H9 (cell line): ENCODE data around the gene AIFM3. TPM values are rescaled to one million over a fixed set of nuclear protein-coding genes. Genes with fewer than 3 reads are reported as not detected.

Source experiments
- DNase-seq: peaks from one replicate; pipeline ENCODE4 v3.0.0-alpha.2; 2017
- H2AFZ ChIP-seq: one replicate; pipeline ENCODE4 v1.6.1; 2013; ENCODE audit warnings: mild to moderate bottlenecking, low read length, control low read depth, moderate library complexity
- H2AK5ac ChIP-seq: 2 replicates; pipeline ENCODE4 v1.6.1; 2013; ENCODE audit warnings: low read length, control low read depth, mixed read lengths; ENCODE audit not compliant: insufficient read length
- H2BK120ac ChIP-seq: one replicate; pipeline ENCODE4 v1.6.1; 2013; ENCODE audit warnings: low read depth, mild to moderate bottlenecking, low read length, control low read depth, inconsistent platforms; ENCODE audit not compliant: poor library complexity, severe bottlenecking
- H2BK12ac ChIP-seq: 2 replicates; pipeline ENCODE4 v1.6.1; 2013; ENCODE audit warnings: low read length, control low read depth, mixed read lengths, low read depth; ENCODE audit not compliant: insufficient read length
- H2BK15ac ChIP-seq: 2 replicates; pipeline ENCODE4 v1.6.1; 2013; ENCODE audit warnings: low read depth, low read length, control low read depth
- H2BK20ac ChIP-seq: one replicate; pipeline ENCODE4 v1.6.1; 2013; ENCODE audit warnings: low read depth, mild to moderate bottlenecking, low read length, control low read depth, inconsistent platforms; ENCODE audit not compliant: poor library complexity, severe bottlenecking
- H2BK5ac ChIP-seq: 2 replicates; pipeline ENCODE4 v1.6.1; 2013; ENCODE audit warnings: low read length, control low read depth, mixed read lengths; ENCODE audit not compliant: insufficient read length
- H3K14ac ChIP-seq: 2 replicates; pipeline ENCODE4 v1.6.1; 2013; ENCODE audit warnings: low read length, control low read depth; ENCODE audit not compliant: insufficient read depth
- H3K18ac ChIP-seq: 2 replicates; pipeline ENCODE4 v1.6.1; 2013; ENCODE audit warnings: low read depth, mild to moderate bottlenecking, mixed read lengths, low read length, control low read depth; ENCODE audit not compliant: insufficient read length
- H3K23ac ChIP-seq: 2 replicates; pipeline ENCODE4 v1.6.1; 2013; ENCODE audit warnings: low read length, control low read depth, mixed read lengths, low read depth; ENCODE audit not compliant: insufficient read length
- H3K23me2 ChIP-seq: 2 replicates; pipeline ENCODE4 v1.6.1; 2013; ENCODE audit warnings: low read depth, mild to moderate bottlenecking, mixed read lengths, low read length, control low read depth; ENCODE audit not compliant: insufficient read length, poor library complexity, severe bottlenecking
- H3K27ac ChIP-seq: 2 replicates; pipeline ENCODE4 v1.5.1; 2013; ENCODE audit warnings: low read length, control low read depth, mixed read lengths, low read depth; ENCODE audit not compliant: insufficient read length
- H3K27me3 ChIP-seq: 2 replicates; pipeline ENCODE4 v1.6.1; 2013; ENCODE audit warnings: low read length, control low read depth, inconsistent platforms; ENCODE audit not compliant: insufficient read depth
- H3K4ac ChIP-seq: 2 replicates; pipeline ENCODE4 v1.6.1; 2013; ENCODE audit warnings: low read depth, mild to moderate bottlenecking, control low read depth, inconsistent platforms, low read length, moderate library complexity
- H3K4me1 ChIP-seq: 2 replicates; pipeline ENCODE4 v1.6.1; 2013; ENCODE audit warnings: low read length, control low read depth, inconsistent platforms; ENCODE audit not compliant: insufficient read depth
- H3K4me2 ChIP-seq: 2 replicates; pipeline ENCODE4 v1.6.1; 2013; ENCODE audit warnings: low read length, control low read depth, mixed read lengths; ENCODE audit not compliant: insufficient read length, insufficient read depth
- H3K56ac ChIP-seq: 2 replicates; pipeline ENCODE4 v1.6.1; 2013; ENCODE audit warnings: low read depth, mild to moderate bottlenecking, mixed read lengths, low read length, control low read depth; ENCODE audit not compliant: insufficient read length
- H3K79me1 ChIP-seq: 2 replicates; pipeline ENCODE4 v1.6.1; 2013; ENCODE audit warnings: low read depth, mild to moderate bottlenecking, moderate library complexity, low read length, control low read depth, inconsistent platforms; ENCODE audit not compliant: insufficient read depth, poor library complexity, severe bottlenecking
- H3K79me2 ChIP-seq: 2 replicates; pipeline ENCODE4 v1.6.1; 2013; ENCODE audit warnings: low read length, control low read depth, inconsistent platforms; ENCODE audit not compliant: insufficient read depth
- H3K9ac ChIP-seq: 2 replicates; pipeline ENCODE4 v1.6.1; 2013; ENCODE audit warnings: low read length, control low read depth, mixed read lengths; ENCODE audit not compliant: insufficient read length; ENCODE audit errors: extremely low read depth
- H3K9me3 ChIP-seq: one replicate; pipeline ENCODE4 v1.6.1; 2013; ENCODE audit warnings: low read depth, low read length, inconsistent platforms; ENCODE audit not compliant: control insufficient read depth
- H3T11ph ChIP-seq: one replicate; pipeline ENCODE4 v1.6.1; 2013; ENCODE audit warnings: mild to moderate bottlenecking, low read length, control low read depth, inconsistent platforms
- H4K20me1 ChIP-seq: one replicate; pipeline ENCODE4 v1.6.1; 2013; ENCODE audit not compliant: control insufficient read depth, insufficient read length, insufficient read depth
- H4K5ac ChIP-seq: 2 replicates; pipeline ENCODE4 v1.6.1; 2013; ENCODE audit warnings: low read depth, mild to moderate bottlenecking, mixed read lengths, low read length, control low read depth; ENCODE audit not compliant: insufficient read length
- H4K8ac ChIP-seq: replicated peaks from 2 replicates; pipeline ENCODE4 v1.6.1; 2013; ENCODE audit warnings: low read length, control low read depth, mixed read lengths, low read depth; ENCODE audit not compliant: insufficient read length
- H4K91ac ChIP-seq: 2 replicates; pipeline ENCODE4 v1.6.1; 2013; ENCODE audit warnings: low read depth, mild to moderate bottlenecking, moderate library complexity, mixed read lengths, low read length, control low read depth; ENCODE audit not compliant: insufficient read length
- H3K27ac Mint-ChIP-seq, 3 experiments: 2 replicates in 2 of 3; 3 replicates in 1 of 3; pipeline ENCODE4 v1.8.0; 2020 to 2021; ENCODE audit warnings: mixed read lengths in 3 of 3, mild to moderate bottlenecking in 1 of 3, moderate library complexity in 1 of 3
- H3K27me3 Mint-ChIP-seq: 2 replicates; pipeline ENCODE4 v1.8.0; 2021; ENCODE audit warnings: low read depth, mild to moderate bottlenecking, moderate library complexity, mixed read lengths
- H3K36me3 Mint-ChIP-seq, 3 experiments: 2 replicates in 2 of 3; 3 replicates in 1 of 3; pipeline ENCODE4 v1.8.0; 2020 to 2021; ENCODE audit warnings: low read depth in 3 of 3, mixed read lengths in 3 of 3; ENCODE audit not compliant: insufficient read depth in 1 of 3
- H3K4me1 Mint-ChIP-seq, 2 experiments: 2 replicates each; pipeline ENCODE4 v1.8.0; 2020; ENCODE audit warnings: mixed read lengths in 2 of 2
- H3K4me3 Mint-ChIP-seq, 2 experiments: 2 replicates in 1 of 2; 3 replicates in 1 of 2; pipeline ENCODE4 v1.8.0; 2020 to 2021; ENCODE audit warnings: mild to moderate bottlenecking in 2 of 2, mixed read lengths in 2 of 2, moderate library complexity in 1 of 2
- H3K9me3 Mint-ChIP-seq, 2 experiments: 2 replicates in 1 of 2; 3 replicates in 1 of 2; pipeline ENCODE4 v1.8.0; 2020; ENCODE audit warnings: mild to moderate bottlenecking in 2 of 2, mixed read lengths in 2 of 2, moderate library complexity in 1 of 2
- CTCF ChIP-seq: fragments of 200-600 bp; sonication (generic); conservative IDR thresholded peaks from 3 replicates; pipeline ENCODE4 v1.8.0; 2021; ENCODE audit warnings: antibody characterized with exemption, mild to moderate bottlenecking
- WGBS: extraction: QIAGEN DNeasy Blood & Tissue Kit; methylation state at CpG from one replicate; pipeline ENCODE4 v1.1.7; 2013; ENCODE audit warnings: missing lambda C conversion rate, low lambda C conversion rate, mixed read lengths; ENCODE audit not compliant: insufficient read length; ENCODE audit errors: extremely low coverage; 5-methylcytosine and 5-hydroxymethylcytosine counted together
- total RNA-seq: library from RNA; stranded (reverse); gene quantifications from 2 replicates; pipeline ENCODE4 v1.2.1, GENCODE V29; 2021

The AIFM3 gene
- total RNA-seq, 1 experiment from 2014 or later = 1.9 TPM

GRCh38 chr22:21025266-21025665, 58.2 kb downstream of the AIFM3 start:
- no peak overlapping the region for H3K4ac ChIP-seq
- Mint-ChIP-seq H3K27ac (no peak overlapping the region; a peak in 1 of 7 replicates), H3K27me3 (peaks cover 11% of the 10 kb centered on the region), H3K4me3 (no peak overlapping the region; a peak in 1 of 5 replicates), H3K9me3 (peaks cover under 1% of the 10 kb centered on the region in 2 experiments; a peak in 3 of 5 replicates), H3K4me1 (peaks cover 10 to 18% of the 10 kb centered on the region in 2 experiments), H3K36me3 (no peaks in the 10 kb centered on the region)
- H2AFZ ChIP-seq = no peak overlapping the region
- no peak overlapping the region for H3K18ac ChIP-seq
- no peak overlapping the region for H2BK12ac ChIP-seq
- no peak for DNase-seq
- H2BK5ac ChIP-seq = no peak overlapping the region
- H3K27me3 ChIP-seq = no peaks in the 10 kb centered on the region
- no peaks in the 10 kb centered on the region for H4K20me1 ChIP-seq
- H3K23ac ChIP-seq = no peak overlapping the region
- WGBS = no CpG with 5 or more reads among the region's 8 CpGs
- H3K79me1 ChIP-seq = no peaks in the 10 kb centered on the region
- H3K14ac ChIP-seq = no peak overlapping the region
- no peak for TF ChIP-seq CTCF
- H3K23me2 ChIP-seq = no peaks in the 10 kb centered on the region
- no peak overlapping the region for H3K27ac ChIP-seq
- H2BK120ac ChIP-seq = no peak overlapping the region
- H2BK20ac ChIP-seq = no peak overlapping the region
- no peaks in the 10 kb centered on the region for H3K9me3 ChIP-seq
- no peak overlapping the region for H3T11ph ChIP-seq
- H2BK15ac ChIP-seq = no peak overlapping the region
- H3K79me2 ChIP-seq = no peaks in the 10 kb centered on the region
- H3K4me1 ChIP-seq = no peaks in the 10 kb centered on the region; the same call in 1 of the 2 replicates
- no peak overlapping the region for H4K8ac ChIP-seq
- H3K4me2 ChIP-seq = no peak overlapping the region
- no peak overlapping the region for H4K5ac ChIP-seq
- no peak overlapping the region for H4K91ac ChIP-seq
- H3K56ac ChIP-seq = no peak overlapping the region
- no peak overlapping the region for H3K9ac ChIP-seq
- H2AK5ac ChIP-seq = no peak overlapping the region
